ENCODE results near the gene ACOT13.
"Not testable (repeated sequence)": the region's sequence is repeated elsewhere in the genome, so short reads cannot be mapped to it uniquely, and the experiment has no call there.

Gene ACOT13

GRCh38 chr6:24749297-24749696 is 82.4 kb downstream of the ACOT13 start:
- ChIA-PET POLR2A (no interaction called here), CTCF (no interaction called here)
- TF ChIP-seq FOXK2 (IDR thresholded peaks at IDR 0.05) (no peak), SUZ12 (IDR thresholded peaks at IDR 0.05) (no peak), HDGF (IDR thresholded peaks at IDR 0.05; ENCODE audit: borderline replicate concordance) (no peak), TARDBP (IDR thresholded peaks at IDR 0.05) (no peak), LEF1 (IDR thresholded peaks at IDR 0.05; ENCODE audit: borderline replicate concordance) (no peak), L3MBTL2 (conservative IDR thresholded peaks at IDR 0.05) (no peak), CTBP1 (IDR thresholded peaks at IDR 0.05; ENCODE audit: borderline replicate concordance) (no peak), PKNOX1 (IDR thresholded peaks at IDR 0.05) (no peak), ARNT (IDR thresholded peaks at IDR 0.05) (no peak), ZNF384 (IDR thresholded peaks at IDR 0.05) (no peak), FOXM1 (IDR thresholded peaks at IDR 0.05; ENCODE audit: borderline replicate concordance) (no peak), NFRKB (IDR thresholded peaks at IDR 0.05) (no peak), FOXA1 (IDR thresholded peaks at IDR 0.05) (no peak), BHLHE40 (IDR thresholded peaks at IDR 0.05; ENCODE audit: borderline replicate concordance) (no peak), ELF4 (IDR thresholded peaks at IDR 0.05) (no peak), SP1 (IDR thresholded peaks at IDR 0.05) (no peak)
- DNase-seq (ENCODE audit: extremely low spot score) = no peak

GRCh38 chr6:24750878-24751277 is 84.0 kb downstream of the ACOT13 start:
- POLR2A ChIA-PET; CTCF ChIA-PET; DNase-seq (ENCODE audit: extremely low spot score): not testable (repeated sequence)

- TF ChIP-seq FOXM1 (IDR thresholded peaks at IDR 0.05; ENCODE audit: borderline replicate concordance) (no peak), HDGF (IDR thresholded peaks at IDR 0.05; ENCODE audit: borderline replicate concordance) (no peak), TARDBP (IDR thresholded peaks at IDR 0.05) (no peak), SP1 (IDR thresholded peaks at IDR 0.05) (no peak)
- ChIA-PET CTCF (no interaction called here), POLR2A (no interaction called here)
- DNase-seq (ENCODE audit: extremely low spot score) = no peak
Observed at GRCh38 chr6:24752503-24752902, 85.6 kb downstream of the ACOT13 start.

- ChIA-PET CTCF (no interaction called here), POLR2A (no interaction called here)
- DNase-seq (ENCODE audit: extremely low spot score) = no peak
Observed at GRCh38 chr6:24752917-24753492, 86.1 kb downstream of the ACOT13 start.

GRCh38 chr6:24753545-24753944 is 86.7 kb downstream of the ACOT13 start:
- CTCF ChIA-PET = no interaction called here
- POLR2A ChIA-PET = no interaction called here
- DNase-seq (ENCODE audit: extremely low spot score) = no peak
- TF ChIP-seq PKNOX1 (IDR thresholded peaks at IDR 0.05) (no peak), LEF1 (IDR thresholded peaks at IDR 0.05; ENCODE audit: borderline replicate concordance) (no peak), NFRKB (IDR thresholded peaks at IDR 0.05) (no peak), ZNF384 (IDR thresholded peaks at IDR 0.05) (no peak), FOXM1 (IDR thresholded peaks at IDR 0.05; ENCODE audit: borderline replicate concordance) (no peak), SP1 (IDR thresholded peaks at IDR 0.05) (no peak), SUZ12 (IDR thresholded peaks at IDR 0.05) (no peak), ELF4 (IDR thresholded peaks at IDR 0.05) (no peak), L3MBTL2 (conservative IDR thresholded peaks at IDR 0.05) (no peak), CTBP1 (IDR thresholded peaks at IDR 0.05; ENCODE audit: borderline replicate concordance) (no peak), TARDBP (IDR thresholded peaks at IDR 0.05) (no peak)

More at GRCh38 chr6:24752917-24753492, 86.1 kb downstream of the ACOT13 start:
- TF ChIP-seq SP1 (IDR thresholded peaks at IDR 0.05) (no peak), FOXA1 (IDR thresholded peaks at IDR 0.05) (no peak), CTBP1 (IDR thresholded peaks at IDR 0.05; ENCODE audit: borderline replicate concordance) (no peak), FOXM1 (IDR thresholded peaks at IDR 0.05; ENCODE audit: borderline replicate concordance) (no peak), L3MBTL2 (conservative IDR thresholded peaks at IDR 0.05) (no peak), HDGF (IDR thresholded peaks at IDR 0.05; ENCODE audit: borderline replicate concordance) (no peak), TARDBP (IDR thresholded peaks at IDR 0.05) (no peak), SUZ12 (IDR thresholded peaks at IDR 0.05) (no peak), ZNF384 (IDR thresholded peaks at IDR 0.05) (no peak)

GRCh38 chr6:24754378-24754777 is 87.5 kb downstream of the ACOT13 start:
- CTCF ChIA-PET; DNase-seq (ENCODE audit: extremely low spot score); POLR2A ChIA-PET: not testable (repeated sequence)

Measured in HEK293T (cell line).